ENCODE data around the gene ARL6IP6.
"Not testable (repeated sequence)": the region's sequence is repeated elsewhere in the genome, so short reads cannot be mapped to it uniquely, and the experiment has no call there.

ARL6IP6 gene

DNA sequence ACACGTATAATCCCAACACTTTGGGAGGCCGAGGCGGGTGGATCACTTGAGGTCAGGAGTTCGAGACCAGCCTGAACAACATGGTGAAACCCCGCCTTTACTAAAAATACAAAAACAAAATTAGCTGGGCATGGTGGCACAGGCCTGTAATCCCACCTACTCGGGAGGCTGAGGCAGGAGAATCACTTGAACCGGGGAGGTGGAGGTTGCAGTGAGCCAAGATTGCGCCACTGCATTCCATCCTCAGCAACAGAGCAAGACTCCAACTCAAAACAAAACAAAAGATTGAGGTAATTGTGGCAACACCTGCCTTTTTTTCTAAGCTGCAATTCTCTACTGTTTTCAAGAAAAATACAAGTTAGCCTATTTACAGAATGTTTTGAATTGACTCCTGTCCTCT is 4.2 kb downstream of the ARL6IP6 start:
- DNase-seq (ENCODE audit: low read depth in 2 of 2), result not testable (repeated sequence)

GRCh38 chr2:152723918-152724317 is 5.5 kb downstream of the ARL6IP6 start:
- DNase-seq (ENCODE audit: low read depth in 2 of 2), result no peak

- DNase-seq (ENCODE audit: low read depth in 2 of 2), result no peak
These were observed 11.4 kb downstream of the ARL6IP6 start for GRCh38 chr2:152729844-152730243.

GRCh38 chr2:152730591-152731333 is 12.3 kb downstream of the ARL6IP6 start:
- no peak for DNase-seq (ENCODE audit: low read depth in 2 of 2)

DNA sequence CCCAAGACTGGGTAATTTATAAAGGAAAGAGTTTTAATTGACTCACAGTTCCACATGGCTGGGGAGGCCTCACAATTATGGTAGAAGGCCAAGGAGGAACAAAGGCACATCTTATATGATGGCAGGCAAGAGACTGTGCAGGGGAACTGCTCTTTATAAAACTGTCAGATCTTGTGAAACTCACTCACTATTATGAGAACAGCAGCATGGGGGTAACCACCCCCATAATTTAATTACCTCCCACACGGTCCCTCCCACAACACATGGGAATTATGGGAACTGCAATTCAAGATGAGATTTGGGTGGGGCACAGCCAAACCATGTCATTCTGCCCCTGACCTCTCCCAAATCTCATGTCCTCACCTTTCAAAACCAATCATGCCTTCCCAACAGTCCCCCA is 19.1 kb downstream of the ARL6IP6 start:
- not testable (repeated sequence) for DNase-seq (ENCODE audit: low read depth in 2 of 2)

DNA sequence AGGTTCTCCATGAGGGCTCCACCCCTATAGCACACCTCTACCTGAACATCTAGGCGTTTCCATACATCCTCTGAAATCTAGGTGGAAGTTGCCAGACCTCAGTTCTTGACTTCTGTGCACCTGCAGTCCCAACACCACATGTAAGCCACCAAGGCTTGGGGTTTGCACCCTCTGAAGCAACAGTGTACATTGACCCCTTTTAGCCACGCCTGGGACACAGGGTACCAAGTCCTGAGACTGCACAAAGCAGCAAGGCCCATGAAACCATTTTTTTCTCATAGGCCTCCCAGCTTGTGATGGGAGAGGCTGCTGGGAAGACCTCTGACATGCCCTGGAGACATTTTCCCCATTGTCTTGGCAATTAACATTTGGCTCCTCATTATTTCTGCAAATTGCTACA is 20.0 kb downstream of the ARL6IP6 start:
- DNase-seq (ENCODE audit: low read depth in 2 of 2), result no peak

- not testable (repeated sequence) for DNase-seq (ENCODE audit: low read depth in 2 of 2)
These were observed 21.3 kb downstream of the ARL6IP6 start for GRCh38 chr2:152739705-152740104.

GRCh38 chr2:152740743-152741328 is 22.4 kb downstream of the ARL6IP6 start:
- DNase-seq (ENCODE audit: low read depth in 2 of 2), result no peak

DNA sequence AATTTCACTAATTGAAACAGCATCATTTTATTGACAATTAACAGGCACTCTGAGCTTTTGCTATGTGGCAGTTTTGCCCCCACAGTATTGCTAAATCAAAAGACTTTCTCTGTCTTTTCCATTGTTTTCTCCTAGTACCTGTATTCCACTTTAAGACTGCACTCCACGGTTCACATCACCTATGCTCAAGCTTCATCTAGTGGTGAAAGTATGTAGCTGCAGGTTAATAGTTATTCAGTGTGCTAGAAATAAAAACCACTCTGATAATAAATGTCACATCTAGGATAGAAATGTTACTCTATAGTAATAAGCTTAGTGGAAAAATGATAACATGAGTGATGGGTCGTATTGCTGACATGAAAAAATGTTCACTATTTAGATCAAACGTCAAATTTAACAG is 24.6 kb downstream of the ARL6IP6 start:
- no peak for DNase-seq (ENCODE audit: low read depth in 2 of 2)

DNA sequence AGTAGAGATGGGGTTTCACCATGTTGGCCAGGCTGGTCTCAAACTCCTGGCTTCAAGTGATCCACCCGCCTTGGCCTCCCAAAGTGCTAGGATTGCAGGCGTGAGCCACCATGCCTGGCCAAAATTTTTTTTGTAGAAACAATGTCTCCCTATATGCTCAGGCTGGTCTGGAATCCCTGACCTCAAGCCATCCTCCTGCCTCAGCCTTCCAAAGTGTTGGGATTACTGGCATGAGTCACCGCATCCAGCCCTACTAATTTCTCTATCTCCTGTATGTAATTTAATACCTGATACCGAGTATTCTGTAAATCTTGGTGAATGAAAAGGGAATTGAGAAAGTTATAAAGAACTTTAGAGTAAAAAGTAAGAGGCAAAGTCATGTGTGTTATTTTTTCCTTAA is 29.3 kb downstream of the ARL6IP6 start:
- not testable (repeated sequence) for DNase-seq (ENCODE audit: low read depth in 2 of 2)

GRCh38 chr2:152755029-152755428 is 36.6 kb downstream of the ARL6IP6 start:
- DNase-seq (ENCODE audit: low read depth in 2 of 2), result no peak

GRCh38 chr2:152759290-152760072 is 41.1 kb downstream of the ARL6IP6 start:
- no peak for DNase-seq (ENCODE audit: low read depth in 2 of 2)

DNA sequence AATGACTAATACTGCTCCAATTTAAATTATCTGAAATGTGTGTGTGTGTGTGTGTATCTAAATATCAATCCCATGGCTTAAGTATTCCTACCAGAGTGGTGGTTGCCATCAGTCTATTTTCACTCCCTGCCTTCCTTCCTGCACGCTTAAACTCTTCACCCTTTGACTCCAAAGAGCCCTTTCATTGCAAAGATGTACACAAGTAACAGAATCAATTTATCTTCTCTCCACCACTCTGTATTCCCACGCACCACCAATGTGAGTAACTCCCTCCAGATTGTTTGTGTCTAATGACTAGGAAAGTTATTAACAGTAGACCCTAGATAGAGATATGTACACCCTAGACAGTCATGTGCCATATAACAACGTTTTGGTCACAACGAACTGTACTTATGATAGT is 42.8 kb downstream of the ARL6IP6 start:
- DNase-seq (ENCODE audit: low read depth in 2 of 2), result no peak

DNA sequence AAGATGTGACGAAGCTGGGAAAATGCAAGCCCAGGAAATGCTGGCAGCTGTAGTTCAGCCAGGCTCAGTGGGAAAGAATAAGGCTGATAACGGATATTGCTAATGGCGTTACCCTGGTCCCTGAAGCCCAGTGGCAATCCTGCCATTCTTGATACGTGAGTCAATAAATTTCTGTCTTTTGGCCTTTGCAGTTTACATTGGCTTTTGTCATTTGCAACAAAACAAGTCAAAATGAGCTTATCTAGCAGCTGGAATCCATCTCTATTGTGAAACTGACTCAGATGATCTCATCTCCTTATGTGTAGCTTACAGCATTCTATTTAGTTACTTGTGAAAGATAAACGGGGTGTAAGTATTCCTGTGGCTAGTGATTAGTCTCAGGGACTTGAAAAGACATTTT is 43.8 kb downstream of the ARL6IP6 start:
- no peak for DNase-seq (ENCODE audit: low read depth in 2 of 2)

DNA sequence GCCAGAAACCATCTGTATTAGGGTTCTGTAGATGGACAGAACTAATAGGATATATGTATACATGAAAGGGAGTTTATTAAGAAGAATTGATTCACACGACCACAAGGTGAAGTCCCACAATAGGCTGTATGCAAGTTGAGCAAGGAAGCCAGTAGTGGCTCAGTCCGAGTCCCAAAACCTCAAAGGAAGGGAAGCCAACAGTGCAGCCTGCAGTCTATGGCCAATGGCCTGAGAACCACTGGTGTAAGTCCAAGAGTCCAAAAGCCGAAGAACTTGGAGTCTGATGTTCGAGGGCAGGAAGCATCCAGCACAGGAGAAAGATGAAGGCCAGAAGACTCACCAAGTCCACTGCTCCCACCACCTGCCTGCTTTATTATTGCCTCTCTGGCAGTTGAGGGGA is 44.8 kb downstream of the ARL6IP6 start:
- not testable (repeated sequence) for DNase-seq (ENCODE audit: low read depth in 2 of 2)

DNA sequence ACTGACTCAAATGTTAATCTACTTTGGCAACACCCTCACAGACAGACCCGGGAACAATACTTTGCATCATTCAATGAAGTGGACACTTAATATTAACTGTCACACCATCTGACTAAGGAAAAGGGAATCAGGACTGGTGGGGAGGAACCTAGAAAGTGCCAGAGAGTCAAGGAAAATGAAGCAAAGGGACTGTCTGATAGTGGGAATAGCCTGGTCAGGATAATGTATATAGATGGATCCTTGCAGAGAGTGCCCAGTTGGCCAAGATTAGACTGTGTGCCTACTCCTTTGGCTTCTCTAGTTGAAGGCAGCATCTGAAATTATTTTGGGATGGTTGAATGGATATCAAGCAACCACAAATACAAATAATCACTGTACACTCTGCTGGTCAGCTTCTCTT is 45.2 kb downstream of the ARL6IP6 start:
- DNase-seq (ENCODE audit: low read depth in 2 of 2), result no peak

GRCh38 chr2:152766928-152767327 is 48.5 kb downstream of the ARL6IP6 start:
- DNase-seq (ENCODE audit: low read depth in 2 of 2), result no peak

GRCh38 chr2:152781175-152781574 is 62.8 kb downstream of the ARL6IP6 start:
- no peak for DNase-seq (ENCODE audit: low read depth in 2 of 2)

DNA sequence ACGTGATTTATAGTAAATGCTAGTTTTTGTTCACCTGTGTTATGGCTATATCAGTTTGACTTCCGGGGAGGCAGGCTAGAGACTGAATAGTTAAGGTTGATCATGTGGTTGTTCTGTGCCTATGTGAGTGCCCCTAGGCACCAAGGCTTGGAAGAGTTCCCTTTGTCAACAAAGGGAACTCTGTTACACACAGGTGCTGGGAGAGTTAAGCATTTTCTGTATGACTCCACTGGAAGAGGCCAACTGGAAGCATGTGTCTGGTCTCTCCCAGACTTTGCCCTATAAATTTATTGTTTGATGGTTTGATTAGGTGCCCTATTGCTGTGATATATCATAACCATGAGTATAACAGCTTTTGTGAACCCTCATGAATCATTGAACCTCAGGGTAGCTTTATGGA is 63.8 kb downstream of the ARL6IP6 start:
- no peak for DNase-seq (ENCODE audit: low read depth in 2 of 2)

DNA sequence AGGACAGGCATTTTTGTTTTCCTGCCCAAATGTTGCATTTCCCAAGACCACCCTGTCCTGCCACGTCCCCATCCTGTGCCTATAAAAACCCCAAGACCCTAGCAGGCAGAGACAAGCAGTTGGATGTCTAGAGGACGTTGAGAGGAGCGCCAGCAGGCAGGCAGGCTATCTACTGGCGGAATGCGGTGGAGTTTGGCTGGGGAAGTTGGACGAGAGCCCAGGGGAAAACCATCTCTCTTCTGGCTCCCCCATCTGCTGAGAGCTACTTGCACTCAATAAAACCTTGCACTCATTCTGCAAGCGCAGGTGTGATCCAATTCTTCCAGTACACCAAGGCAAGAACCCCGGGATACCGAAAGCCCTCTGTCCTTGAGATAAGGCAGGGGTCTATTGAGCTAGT is 72.5 kb downstream of the ARL6IP6 start:
- DNase-seq (ENCODE audit: low read depth in 2 of 2), result no peak

DNA sequence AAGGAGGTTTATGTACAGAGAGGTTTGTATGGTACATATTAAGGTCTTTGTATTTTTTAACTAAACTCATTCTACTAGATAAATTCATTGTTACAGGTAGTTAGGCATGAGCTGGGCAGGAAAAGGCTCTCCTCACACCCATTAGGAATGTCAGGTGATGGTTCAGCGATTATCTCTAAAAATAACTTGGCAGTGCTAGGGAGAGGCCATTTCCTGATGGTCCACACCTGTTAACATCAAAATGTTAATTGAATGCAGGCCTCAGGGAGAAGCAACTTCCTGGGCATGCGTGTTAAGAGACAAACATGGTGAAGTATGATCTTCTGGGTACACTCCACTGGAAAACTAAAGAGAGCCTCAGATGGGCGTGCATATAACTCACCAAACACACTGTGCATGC is 73.6 kb downstream of the ARL6IP6 start:
- no peak for DNase-seq (ENCODE audit: low read depth in 2 of 2)

- no peak for DNase-seq (ENCODE audit: low read depth in 2 of 2)
These were observed 74.6 kb downstream of the ARL6IP6 start for GRCh38 chr2:152792974-152793373.

- DNase-seq (ENCODE audit: low read depth in 2 of 2), result no peak
These were observed 78.5 kb downstream of the ARL6IP6 start for GRCh38 chr2:152796941-152797340.

All from stimulated activated CD4-positive, alpha-beta T cell treated with anti-CD3 and anti-CD28 coated beads, Interleukin-1b, Interleukin-23, amount 100 ng/mL, for 4 hours (primary cell).